ENCODE measurements around the gene LY6G5C.
A peak's percentile ranks its signal among the peaks of the same experiment; 100 is the strongest.

LY6G5C gene

GRCh38 chr6:31665501-31666336 lies 15.1 kb downstream of the LY6G5C start, which contains the start of gene CSNK2B:
TSS of gene CSNK2B (plus strand) at chr6:31666080. CDS start at chr6:31666832, 752 bp downstream.
- H3K4me3 ChIP-seq (ENCODE audit: low read depth, low read length), result peak within 1 kb of the TSS; percentile 97
- peak; percentile 89 for DNase-seq (ENCODE audit: low read depth)

GRCh38 chr6:31664790-31665500 lies 15.9 kb downstream of the LY6G5C start, which contains the start of gene GPANK1:
TSS of gene GPANK1 (minus strand) at chr6:31664997. CDS start at chr6:31664478, 519 bp downstream.
- H3K4me3 ChIP-seq (ENCODE audit: low read depth, low read length), result peak within 1 kb of the TSS; percentile 97
- DNase-seq (ENCODE audit: low read depth), result peak; percentile 85

- peak; percentile 49 for DNase-seq (ENCODE audit: low read depth)
Measured at GRCh38 chr6:31663961-31664789, 16.7 kb downstream of the LY6G5C start.

GRCh38 chr6:31663126-31663960 lies 17.5 kb downstream of the LY6G5C start:
- DNase-seq (ENCODE audit: low read depth), result no peak
- H3K4me3 ChIP-seq (ENCODE audit: low read depth, low read length), result peak overlapping the region; percentile 97

More at GRCh38 chr6:31663961-31664789, 16.7 kb downstream of the LY6G5C start:
- peak overlapping the region; percentile 97 for H3K4me3 ChIP-seq (ENCODE audit: low read depth, low read length)

GRCh38 chr6:31662124-31662723 lies 18.6 kb downstream of the LY6G5C start:
- H3K4me3 ChIP-seq (ENCODE audit: low read depth, low read length), result no peak overlapping the region
- DNase-seq (ENCODE audit: low read depth), result no peak

- no peak for DNase-seq (ENCODE audit: low read depth)
- H3K4me3 ChIP-seq (ENCODE audit: low read depth, low read length), result peak overlapping the region; percentile 90
Measured at GRCh38 chr6:31661262-31662123, 19.4 kb downstream of the LY6G5C start.

GRCh38 chr6:31660381-31661261 lies 20.2 kb downstream of the LY6G5C start, which contains the start of gene C6orf47:
TSS of gene C6orf47 (minus strand) at chr6:31660778. CDS start at chr6:31659947, 831 bp downstream.
- peak within 1 kb of the TSS; percentile 90 for H3K4me3 ChIP-seq (ENCODE audit: low read depth, low read length)
- DNase-seq (ENCODE audit: low read depth), result peak; percentile 32

GRCh38 chr6:31659649-31660380 lies 21.1 kb downstream of the LY6G5C start:
- H3K4me3 ChIP-seq (ENCODE audit: low read depth, low read length), result peak overlapping the region; percentile 90
- DNase-seq (ENCODE audit: low read depth), result no peak

- DNase-seq (ENCODE audit: low read depth), result no peak
- H3K4me3 ChIP-seq (ENCODE audit: low read depth, low read length), result peak overlapping the region; percentile 90
Measured at GRCh38 chr6:31658983-31659648, 21.8 kb downstream of the LY6G5C start.

GRCh38 chr6:31658158-31658688 lies 22.6 kb downstream of the LY6G5C start:
- no peak for DNase-seq (ENCODE audit: low read depth)
- no peak overlapping the region for H3K4me3 ChIP-seq (ENCODE audit: low read depth, low read length)

- H3K4me3 ChIP-seq (ENCODE audit: low read depth, low read length), result no peak overlapping the region
- DNase-seq (ENCODE audit: low read depth), result no peak
Measured at GRCh38 chr6:31657406-31658157, 23.3 kb downstream of the LY6G5C start.

GRCh38 chr6:31655349-31656237 lies 25.3 kb downstream of the LY6G5C start, which contains the start of gene APOM:
TSS of gene APOM (plus strand) at chr6:31655894. CDS start at chr6:31655967, 73 bp downstream.
- H3K4me3 ChIP-seq (ENCODE audit: low read depth, low read length), result no peak within 1 kb of the TSS
- DNase-seq (ENCODE audit: low read depth), result no peak
